Measurements from ENCODE around the gene CYP39A1.

Gene CYP39A1

DNA sequence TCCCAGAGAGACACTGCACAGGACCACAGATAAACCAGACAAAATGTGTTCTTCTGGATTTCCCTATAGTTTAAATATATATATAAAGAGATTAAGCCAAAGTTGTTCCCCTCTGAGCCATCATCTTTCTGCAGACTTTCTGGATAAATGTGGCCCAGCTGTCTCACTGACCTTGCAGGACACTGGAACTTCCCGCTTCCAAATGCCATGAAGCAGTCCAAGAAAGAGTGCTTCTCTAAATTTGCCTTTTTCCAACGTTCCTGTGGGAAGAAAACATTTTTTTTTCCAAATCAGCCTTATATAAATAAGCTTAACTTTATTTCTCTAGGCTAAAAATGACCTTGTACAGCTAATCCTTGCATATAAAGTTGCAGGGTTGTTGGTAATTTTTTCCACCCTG, 65.7 kb downstream of the CYP39A1 start:
- H3K27me3 ChIP-seq (ENCODE audit: insufficient read depth, low read length): no peaks in the 10 kb centered on the region
- H3K36me3 ChIP-seq (ENCODE audit: insufficient read depth, low read length): 0 out of 2 replicates have a peak, but pooled peaks cover 10% of the 10 kb centered on the region
- no peak overlapping the region for H3K4me3 ChIP-seq (ENCODE audit: low read depth, low read length, poor library complexity, severe bottlenecking)
- H3K9me3 ChIP-seq (ENCODE audit: low read length): no peaks in the 10 kb centered on the region
- no peak overlapping the region for H3K4me2 ChIP-seq (ENCODE audit: low read length)
- H3F3A ChIP-seq (ENCODE audit: insufficient read depth, low read length): no peaks in the 10 kb centered on the region
- TF ChIP-seq, protein P1, sequence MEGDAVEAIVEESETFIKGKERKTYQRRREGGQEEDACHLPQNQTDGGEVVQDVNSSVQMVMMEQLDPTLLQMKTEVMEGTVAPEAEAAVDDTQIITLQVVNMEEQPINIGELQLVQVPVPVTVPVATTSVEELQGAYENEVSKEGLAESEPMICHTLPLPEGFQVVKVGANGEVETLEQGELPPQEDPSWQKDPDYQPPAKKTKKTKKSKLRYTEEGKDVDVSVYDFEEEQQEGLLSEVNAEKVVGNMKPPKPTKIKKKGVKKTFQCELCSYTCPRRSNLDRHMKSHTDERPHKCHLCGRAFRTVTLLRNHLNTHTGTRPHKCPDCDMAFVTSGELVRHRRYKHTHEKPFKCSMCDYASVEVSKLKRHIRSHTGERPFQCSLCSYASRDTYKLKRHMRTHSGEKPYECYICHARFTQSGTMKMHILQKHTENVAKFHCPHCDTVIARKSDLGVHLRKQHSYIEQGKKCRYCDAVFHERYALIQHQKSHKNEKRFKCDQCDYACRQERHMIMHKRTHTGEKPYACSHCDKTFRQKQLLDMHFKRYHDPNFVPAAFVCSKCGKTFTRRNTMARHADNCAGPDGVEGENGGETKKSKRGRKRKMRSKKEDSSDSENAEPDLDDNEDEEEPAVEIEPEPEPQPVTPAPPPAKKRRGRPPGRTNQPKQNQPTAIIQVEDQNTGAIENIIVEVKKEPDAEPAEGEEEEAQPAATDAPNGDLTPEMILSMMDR (IDR thresholded peaks at IDR 0.05; ENCODE audit: low read length): no peak
- no peak for TF ChIP-seq EZH2 (IDR thresholded peaks at IDR 0.05; ENCODE audit: borderline replicate concordance, low read length)
- no peaks in the 10 kb centered on the region for H3K4me1 ChIP-seq (ENCODE audit: insufficient read depth, low read length, severe bottlenecking)
- no peaks in the 10 kb centered on the region for H3K9me2 ChIP-seq (ENCODE audit: low read depth, low read length)
- H4K20me1 ChIP-seq (ENCODE audit: insufficient read depth, low read length): no peaks in the 10 kb centered on the region
- no peak overlapping the region for H2AFZ ChIP-seq (ENCODE audit: low read length)
- no peaks in the 10 kb centered on the region for H3K79me2 ChIP-seq (ENCODE audit: insufficient read depth, low read length)
- H3K27ac ChIP-seq (ENCODE audit: low read depth, low read length, poor library complexity, severe bottlenecking): no peak overlapping the region
- no peak overlapping the region for H3K9ac ChIP-seq (ENCODE audit: low read length)

DNA sequence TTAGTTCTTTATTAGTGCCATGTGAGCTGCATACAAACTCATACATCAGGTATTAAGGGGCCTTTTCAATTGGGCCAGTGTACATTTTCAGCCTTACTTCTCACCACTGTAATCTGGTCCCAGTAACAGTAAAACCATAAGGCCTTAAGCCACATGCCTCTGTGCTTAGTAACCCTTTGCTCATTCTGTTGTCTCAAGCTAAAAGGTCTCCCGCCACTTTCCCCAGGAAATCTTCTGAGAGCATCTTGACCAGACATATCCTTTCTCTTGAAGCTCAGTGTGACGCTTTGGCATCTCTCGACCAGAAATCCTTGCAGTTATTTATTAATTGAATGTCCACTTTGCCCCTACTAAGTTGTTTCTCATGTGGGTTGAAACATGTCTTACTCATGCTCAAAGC, 68.0 kb downstream of the CYP39A1 start:
- no peaks in the 10 kb centered on the region for H3K4me1 ChIP-seq (ENCODE audit: insufficient read depth, low read length, severe bottlenecking)
- H3K27ac ChIP-seq (ENCODE audit: low read depth, low read length, poor library complexity, severe bottlenecking): no peak overlapping the region
- H3K9me2 ChIP-seq (ENCODE audit: low read depth, low read length): no peaks in the 10 kb centered on the region
- TF ChIP-seq, protein P1 (IDR thresholded peaks at IDR 0.05; ENCODE audit: low read length): no peak
- no peak for TF ChIP-seq EZH2 (IDR thresholded peaks at IDR 0.05; ENCODE audit: borderline replicate concordance, low read length)
- 0 out of 2 replicates have a peak, but pooled peaks cover 10% of the 10 kb centered on the region for H3K36me3 ChIP-seq (ENCODE audit: insufficient read depth, low read length)
- no peaks in the 10 kb centered on the region for H4K20me1 ChIP-seq (ENCODE audit: insufficient read depth, low read length)
- H3K27me3 ChIP-seq (ENCODE audit: insufficient read depth, low read length): no peaks in the 10 kb centered on the region
- H2AFZ ChIP-seq (ENCODE audit: low read length): no peak overlapping the region
- no peak overlapping the region for H3K9ac ChIP-seq (ENCODE audit: low read length)
- no peaks in the 10 kb centered on the region for H3K9me3 ChIP-seq (ENCODE audit: low read length)
- H3K79me2 ChIP-seq (ENCODE audit: insufficient read depth, low read length): no peaks in the 10 kb centered on the region
- H3F3A ChIP-seq (ENCODE audit: insufficient read depth, low read length): no peaks in the 10 kb centered on the region
- no peak overlapping the region for H3K4me2 ChIP-seq (ENCODE audit: low read length)
- no peak overlapping the region for H3K4me3 ChIP-seq (ENCODE audit: low read depth, low read length, poor library complexity, severe bottlenecking)

DNA sequence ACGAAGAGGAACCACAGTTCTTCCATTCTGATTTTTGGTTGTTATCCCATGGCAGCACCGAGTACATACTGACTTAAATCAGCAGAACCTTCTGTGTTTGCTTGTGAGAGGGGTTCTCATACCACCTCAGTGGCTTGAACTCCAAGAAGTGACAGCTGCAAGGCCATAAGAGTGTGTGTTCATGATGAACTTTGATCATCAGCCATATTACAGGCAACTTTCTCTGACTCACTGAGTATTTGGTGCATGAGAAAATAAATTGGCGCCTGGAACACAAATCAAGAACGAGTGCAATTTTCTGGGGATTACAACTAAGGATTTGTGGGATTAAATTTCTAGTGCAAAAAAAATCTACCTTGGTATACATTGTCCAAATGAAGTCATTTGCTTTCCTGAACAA, 68.9 kb downstream of the CYP39A1 start:
- no peaks in the 10 kb centered on the region for H3K4me1 ChIP-seq (ENCODE audit: insufficient read depth, low read length, severe bottlenecking)
- no peaks in the 10 kb centered on the region for H3K27me3 ChIP-seq (ENCODE audit: insufficient read depth, low read length)
- no peak overlapping the region for H3K9ac ChIP-seq (ENCODE audit: low read length)
- H3K79me2 ChIP-seq (ENCODE audit: insufficient read depth, low read length): no peaks in the 10 kb centered on the region
- no peaks in the 10 kb centered on the region for H4K20me1 ChIP-seq (ENCODE audit: insufficient read depth, low read length)
- TF ChIP-seq, protein P1 (IDR thresholded peaks at IDR 0.05; ENCODE audit: low read length): no peak
- TF ChIP-seq EZH2 (IDR thresholded peaks at IDR 0.05; ENCODE audit: borderline replicate concordance, low read length): no peak
- no peak overlapping the region for H3K4me3 ChIP-seq (ENCODE audit: low read depth, low read length, poor library complexity, severe bottlenecking)
- no peaks in the 10 kb centered on the region for H3K9me2 ChIP-seq (ENCODE audit: low read depth, low read length)
- no peak overlapping the region for H3K4me2 ChIP-seq (ENCODE audit: low read length)
- no peak overlapping the region for H2AFZ ChIP-seq (ENCODE audit: low read length)
- H3K9me3 ChIP-seq (ENCODE audit: low read length): no peaks in the 10 kb centered on the region
- H3K27ac ChIP-seq (ENCODE audit: low read depth, low read length, poor library complexity, severe bottlenecking): no peak overlapping the region
- H3F3A ChIP-seq (ENCODE audit: insufficient read depth, low read length): no peaks in the 10 kb centered on the region
- H3K36me3 ChIP-seq (ENCODE audit: insufficient read depth, low read length): 0 out of 2 replicates have a peak, but pooled peaks cover 10% of the 10 kb centered on the region

Data from OCI-LY1 (cell line).